Measurements from ENCODE around the gene NHERF1. TPM values are rescaled to one million over a fixed set of nuclear protein-coding genes. Genes with fewer than 3 reads are reported as not detected.

The NHERF1 gene
- total RNA-seq, 1 experiment from 2014 or later, result 83.6 TPM

- intact Hi-C loops (cut with micrococcal nuclease; ENCODE audit: unreplicated experiment), result loop anchor here (5.0 kb wide), 1 partner anchor 40 kb away; no protein-coding TSS in a partner anchor
Measured at GRCh38 chr17:74782571-74782970, 34.1 kb downstream of the NHERF1 start.

GRCh38 chr17:74784125-74784810 lies 35.8 kb downstream of the NHERF1 start:
- POLR2A ChIA-PET (ENCODE audit: unreplicated experiment), result no interaction called here
- H3K9me3 ChIP-seq (ENCODE audit: insufficient read depth, low read depth), result no peaks in the 10 kb centered on the region
- H4K20me1 ChIP-seq (ENCODE audit: insufficient read depth), result no peaks in the 10 kb centered on the region
- H3K27ac ChIP-seq, result no peak overlapping the region
- no peak for DNase-seq
- intact Hi-C loops (cut with micrococcal nuclease; ENCODE audit: unreplicated experiment), result loop anchor here (5.0 kb wide), 1 partner anchor 42 kb away; no protein-coding TSS in a partner anchor
- BruUV-seq (replicated peaks), result no TSS peak
- H3K4me2 ChIP-seq, result no peak overlapping the region
- no peaks in the 10 kb centered on the region for H3K79me2 ChIP-seq (ENCODE audit: low read depth)
- no peak overlapping the region for H3K4me3 ChIP-seq
- H3K27me3 ChIP-seq (ENCODE audit: insufficient read depth, low read depth), result no peaks in the 10 kb centered on the region
- no peak overlapping the region for H2AFZ ChIP-seq
- CTCF ChIA-PET, result interaction anchor here (0.7 kb wide), 1 partner anchor 32 kb away, joined by 17 read pairs; no protein-coding TSS in a partner anchor
- TF ChIP-seq CTCF (conservative IDR thresholded peaks at IDR 0.05) (no peak), EZH2 (IDR thresholded peaks at IDR 0.05; ENCODE audit: low read depth) (no peak)
- no peaks in the 10 kb centered on the region for H3K4me1 ChIP-seq (replicated peaks; ENCODE audit: insufficient read depth)
- H3K9me2 ChIP-seq (ENCODE audit: insufficient read depth), result no peaks in the 10 kb centered on the region
- H3K36me3 ChIP-seq (ENCODE audit: low read depth), result no peaks in the 10 kb centered on the region
- no peaks in the 10 kb centered on the region for H3F3A ChIP-seq (ENCODE audit: insufficient read depth, low read depth)

More at GRCh38 chr17:74782571-74782970, 34.1 kb downstream of the NHERF1 start:
- no peaks in the 10 kb centered on the region for H3K36me3 ChIP-seq (ENCODE audit: low read depth)
- H3K9me3 ChIP-seq (ENCODE audit: insufficient read depth, low read depth), result no peaks in the 10 kb centered on the region
- no peaks in the 10 kb centered on the region for H3K27me3 ChIP-seq (ENCODE audit: insufficient read depth, low read depth)
- H3K9me2 ChIP-seq (ENCODE audit: insufficient read depth), result no peaks in the 10 kb centered on the region
- no peak for TF ChIP-seq EZH2 (IDR thresholded peaks at IDR 0.05; ENCODE audit: low read depth)
- TF ChIP-seq CTCF (conservative IDR thresholded peaks at IDR 0.05), result no peak
- ChIA-PET POLR2A (ENCODE audit: unreplicated experiment) (no interaction called here), CTCF (no interaction called here)
- no peak overlapping the region for H3K4me3 ChIP-seq
- no peak overlapping the region for H3K27ac ChIP-seq
- H3K4me1 ChIP-seq (replicated peaks; ENCODE audit: insufficient read depth), result peaks cover under 1% of the 10 kb centered on the region; the same call in 1 of the 2 replicates
- no peaks in the 10 kb centered on the region for H4K20me1 ChIP-seq (ENCODE audit: insufficient read depth)
- DNase-seq, result no peak
- no peaks in the 10 kb centered on the region for H3F3A ChIP-seq (ENCODE audit: insufficient read depth, low read depth)
- H3K79me2 ChIP-seq (ENCODE audit: low read depth), result no peaks in the 10 kb centered on the region
- no TSS peak for BruUV-seq (replicated peaks)
- H3K4me2 ChIP-seq, result no peak overlapping the region
- H2AFZ ChIP-seq, result no peak overlapping the region

- Histone ChIP-seq H3K9me3 (ENCODE audit: insufficient read depth, low read depth) (no peaks in the 10 kb centered on the region), H2AFZ (no peak overlapping the region), H3K4me3 (no peak overlapping the region), H3K4me2 (no peak overlapping the region), H3K79me2 (ENCODE audit: low read depth) (no peaks in the 10 kb centered on the region), H3F3A (ENCODE audit: insufficient read depth, low read depth) (no peaks in the 10 kb centered on the region), H3K27me3 (ENCODE audit: insufficient read depth, low read depth) (no peaks in the 10 kb centered on the region), H3K9me2 (ENCODE audit: insufficient read depth) (no peaks in the 10 kb centered on the region), H3K4me1 (replicated peaks; ENCODE audit: insufficient read depth) (no peaks in the 10 kb centered on the region), H4K20me1 (ENCODE audit: insufficient read depth) (no peaks in the 10 kb centered on the region), H3K27ac (no peak overlapping the region), H3K36me3 (ENCODE audit: low read depth) (no peaks in the 10 kb centered on the region)
- BruUV-seq (replicated peaks), result no TSS peak
- ChIA-PET CTCF (no interaction called here), POLR2A (ENCODE audit: unreplicated experiment) (no interaction called here)
- TF ChIP-seq CTCF (conservative IDR thresholded peaks at IDR 0.05) (no peak), EZH2 (IDR thresholded peaks at IDR 0.05; ENCODE audit: low read depth) (no peak)
- intact Hi-C loops (cut with micrococcal nuclease; ENCODE audit: unreplicated experiment), result no loop called here
- no peak for DNase-seq
Measured at GRCh38 chr17:74785096-74785980, 36.9 kb downstream of the NHERF1 start.
